SU-DHL-6 (cell line): ENCODE data around the gene USP17L20.
"Not testable (repeated sequence)": the region's sequence is repeated elsewhere in the genome, so short reads cannot be mapped to it uniquely, and the experiment has no call there.

Source experiments
- EZH2phosphoT487 ChIP-seq: fragments of 200-600 bp; sonication (generic), shearing (Covaris generic); conservative IDR thresholded peaks from 2 replicates; pipeline ENCODE4 v1.6.1; 2018; ENCODE audit warnings: mild to moderate bottlenecking, antibody characterized with exemption, low read length, moderate library complexity, mixed read lengths
- TF ChIP-seq, protein P1 (sequence below): fragments of 200-600 bp; sonication (generic); IDR thresholded peaks from one replicate; pipeline ENCODE4 v1.5.1; 2017; ENCODE audit warnings: antibody characterized with exemption, mild to moderate bottlenecking, low read length, moderate library complexity; ENCODE audit not compliant: insufficient read depth, poor library complexity, severe bottlenecking

DNA sequence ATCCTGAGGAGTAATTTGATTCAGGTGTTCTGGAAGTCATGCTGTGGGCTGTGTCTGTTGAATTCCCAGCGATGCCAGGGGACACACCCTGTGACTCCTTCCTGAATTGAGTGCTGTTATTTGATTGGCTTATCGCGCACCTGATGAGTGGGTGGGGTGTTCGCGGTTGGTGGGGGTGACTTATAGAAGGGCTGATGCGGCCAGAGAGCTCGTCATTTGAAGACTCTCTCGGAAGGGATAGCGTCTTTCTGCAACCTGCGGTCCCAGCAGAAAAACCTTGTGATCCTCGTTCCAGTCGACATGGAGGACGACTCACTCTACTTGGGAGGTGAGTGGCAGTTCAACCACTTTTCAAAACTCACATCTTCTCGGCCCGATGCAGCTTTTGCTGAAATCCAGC is 9.4 kb downstream of the USP17L20 start, which contains the start of gene USP17L22:
- TF ChIP-seq, protein P1, sequence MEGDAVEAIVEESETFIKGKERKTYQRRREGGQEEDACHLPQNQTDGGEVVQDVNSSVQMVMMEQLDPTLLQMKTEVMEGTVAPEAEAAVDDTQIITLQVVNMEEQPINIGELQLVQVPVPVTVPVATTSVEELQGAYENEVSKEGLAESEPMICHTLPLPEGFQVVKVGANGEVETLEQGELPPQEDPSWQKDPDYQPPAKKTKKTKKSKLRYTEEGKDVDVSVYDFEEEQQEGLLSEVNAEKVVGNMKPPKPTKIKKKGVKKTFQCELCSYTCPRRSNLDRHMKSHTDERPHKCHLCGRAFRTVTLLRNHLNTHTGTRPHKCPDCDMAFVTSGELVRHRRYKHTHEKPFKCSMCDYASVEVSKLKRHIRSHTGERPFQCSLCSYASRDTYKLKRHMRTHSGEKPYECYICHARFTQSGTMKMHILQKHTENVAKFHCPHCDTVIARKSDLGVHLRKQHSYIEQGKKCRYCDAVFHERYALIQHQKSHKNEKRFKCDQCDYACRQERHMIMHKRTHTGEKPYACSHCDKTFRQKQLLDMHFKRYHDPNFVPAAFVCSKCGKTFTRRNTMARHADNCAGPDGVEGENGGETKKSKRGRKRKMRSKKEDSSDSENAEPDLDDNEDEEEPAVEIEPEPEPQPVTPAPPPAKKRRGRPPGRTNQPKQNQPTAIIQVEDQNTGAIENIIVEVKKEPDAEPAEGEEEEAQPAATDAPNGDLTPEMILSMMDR, result not testable (repeated sequence)
- TF ChIP-seq EZH2phosphoT487, result not testable (repeated sequence)
